H1 (cell line): Measurements from ENCODE around the gene VSIG2. TPM values are rescaled to one million over a fixed set of nuclear protein-coding genes. Genes with fewer than 3 reads are reported as not detected.

Source experiments
- CTCF ChIA-PET: fragments of 300-600 bp; sonication (Branson Sonifier 250); formaldehyde crosslinking; loops from one replicate; lab custom pipeline; 2021; ENCODE audit not compliant: partially characterized antibody; lab: Charles Lee
- POLR2A ChIA-PET: fragments of 300-600 bp; sonication (Branson Sonifier 250); formaldehyde crosslinking; loops from one replicate; lab custom pipeline; 2021; ENCODE audit warnings: inconsistent platforms; ENCODE audit not compliant: partially characterized antibody; lab: Charles Lee
- DNase-seq, 2 experiments: peaks; one replicate each; pipeline versions ENCODE4 v3.0.0 to v3.0.0-alpha.2; 2010 to 2022; ENCODE audit warnings: low spot score in 2 of 2, low read depth in 1 of 2, mixed read lengths in 1 of 2
- FAIRE-seq: peaks from 2 replicates; lab custom pipeline; 2011; peaks lifted over from hg19 to GRCh38; lab: Jason Lieb, UNC
- H2AFZ ChIP-seq: 2 replicates; pipeline ENCODE4 v1.8.1; 2012; ENCODE audit warnings: low read length, inconsistent platforms
- H2AK5ac ChIP-seq: 2 replicates; pipeline ENCODE4 v1.6.1; 2013; ENCODE audit warnings: low read depth, low read length
- H2BK120ac ChIP-seq: replicated peaks from 2 replicates; pipeline ENCODE3; 2013; ENCODE audit warnings: low read depth, low read length, inconsistent platforms
- H2BK12ac ChIP-seq: 2 replicates; pipeline ENCODE4 v1.6.1; 2013; ENCODE audit warnings: low read depth, low read length
- H2BK15ac ChIP-seq: 2 replicates; pipeline ENCODE4 v1.6.1; 2013; ENCODE audit warnings: low read length
- H2BK20ac ChIP-seq: 2 replicates; pipeline ENCODE4 v1.6.1; 2013; ENCODE audit warnings: low read length
- H2BK5ac ChIP-seq: 2 replicates; pipeline ENCODE4 v1.6.1; 2013; ENCODE audit warnings: low read depth, low read length
- H3K14ac ChIP-seq: 2 replicates; pipeline ENCODE4 v1.6.1; 2013; ENCODE audit warnings: inconsistent platforms; ENCODE audit not compliant: insufficient read length
- H3K18ac ChIP-seq: 2 replicates; pipeline ENCODE4 v1.6.1; 2013; ENCODE audit warnings: low read length; ENCODE audit errors: extremely low read depth
- H3K23ac ChIP-seq: 2 replicates; pipeline ENCODE4 v1.6.1; 2013; ENCODE audit warnings: inconsistent platforms; ENCODE audit not compliant: insufficient read length
- H3K23me2 ChIP-seq: 2 replicates; pipeline ENCODE4 v1.6.1; 2013; ENCODE audit warnings: low read depth, low read length
- H3K27ac ChIP-seq: 2 replicates; pipeline ENCODE4 v1.6.1; 2011; ENCODE audit warnings: low read depth, low read length, inconsistent platforms
- H3K27me3 ChIP-seq, 4 experiments: replicated peaks in 1 of 4; 1 replicate in 1 of 4; 2 replicates in 3 of 4; pipeline versions ENCODE4 v1.6.1 to v1.8.1; 2011 to 2013; ENCODE audit warnings: low read length in 3 of 4, mild to moderate bottlenecking in 3 of 4, inconsistent platforms in 2 of 4, mixed read lengths in 2 of 4, moderate library complexity in 1 of 4; ENCODE audit not compliant: control insufficient read depth in 3 of 4, insufficient read depth in 3 of 4; ENCODE audit errors: extremely low read depth in 1 of 4
- H3K36me3 ChIP-seq, 4 experiments: 2 replicates each; pipeline versions ENCODE4 v1.6.1 to v1.8.1; 2011 to 2013; ENCODE audit warnings: mild to moderate bottlenecking in 4 of 4, low read length in 3 of 4, moderate library complexity in 2 of 4, control low read depth in 1 of 4, inconsistent platforms in 1 of 4; ENCODE audit not compliant: insufficient read depth in 4 of 4, control insufficient read depth in 2 of 4
- H3K4ac ChIP-seq: replicated peaks from 2 replicates; pipeline ENCODE3; 2013; ENCODE audit warnings: low read length, low read depth, mixed read lengths, inconsistent platforms; ENCODE audit not compliant: insufficient read length
- H3K4me1 ChIP-seq, 4 experiments: replicated peaks in 1 of 4; 1 replicate in 1 of 4; 2 replicates in 3 of 4; pipeline versions ENCODE4 v1.6.1 to v1.8.1; 2011 to 2013; ENCODE audit warnings: low read length in 3 of 4, inconsistent platforms in 2 of 4, mixed read lengths in 1 of 4; ENCODE audit not compliant: insufficient read depth in 4 of 4, control insufficient read depth in 3 of 4
- H3K4me2 ChIP-seq, 2 experiments: 2 replicates each; pipeline versions ENCODE4 v1.6.1 to v1.8.1; 2011 to 2013; ENCODE audit warnings: low read depth in 2 of 2, low read length in 2 of 2, control low read depth in 1 of 2, inconsistent platforms in 1 of 2, mild to moderate bottlenecking in 1 of 2; ENCODE audit not compliant: insufficient read depth in 1 of 2
- H3K4me3 ChIP-seq, 4 experiments: fragments of 200-600, 300-600 bp in 1 of 4; sonication (generic), shearing (Covaris generic), sonication (Bioruptor Twin) in 1 of 4; 2 replicates each; pipeline versions ENCODE4 v1.5.1 to v1.8.1; 2011 to 2016; ENCODE audit warnings: low read length in 4 of 4, low read depth in 3 of 4, control low read depth in 2 of 4, inconsistent platforms in 2 of 4, mild to moderate bottlenecking in 2 of 4, mixed read lengths in 1 of 4, moderate library complexity in 1 of 4; ENCODE audit not compliant: insufficient read depth in 2 of 4; ENCODE audit errors: extremely low read depth in 1 of 4
- H3K56ac ChIP-seq: replicated peaks from 2 replicates; pipeline ENCODE3; 2013; ENCODE audit warnings: low read depth, mild to moderate bottlenecking, mixed read lengths, low read length, inconsistent platforms; ENCODE audit not compliant: insufficient read length
- H3K79me1 ChIP-seq: 2 replicates; pipeline ENCODE4 v1.6.1; 2013; ENCODE audit warnings: low read depth, low read length, control low read depth
- H3K79me2 ChIP-seq, 2 experiments: 2 replicates each; pipeline versions ENCODE4 v1.6.1 to v1.8.1; 2012 to 2013; ENCODE audit warnings: low read length in 2 of 2, mild to moderate bottlenecking in 2 of 2, inconsistent platforms in 1 of 2; ENCODE audit not compliant: insufficient read depth in 2 of 2, control insufficient read depth in 1 of 2
- H3K9ac ChIP-seq, 4 experiments: replicated peaks in 1 of 4; 1 replicate in 1 of 4; 2 replicates in 3 of 4; pipeline versions ENCODE4 v1.6.1 to v1.8.1; 2011 to 2013; ENCODE audit warnings: low read depth in 3 of 4, low read length in 3 of 4, control low read depth in 2 of 4, mild to moderate bottlenecking in 2 of 4, moderate library complexity in 2 of 4, inconsistent platforms in 1 of 4; ENCODE audit errors: extremely low read depth in 1 of 4
- H3K9me3 ChIP-seq, 2 experiments: 2 replicates each; pipeline versions ENCODE4 v1.6.1 to v1.8.1; 2012 to 2013; ENCODE audit warnings: mild to moderate bottlenecking in 2 of 2, moderate library complexity in 2 of 2, control low read depth in 1 of 2, inconsistent platforms in 1 of 2, low read depth in 1 of 2, low read length in 1 of 2, mixed read lengths in 1 of 2; ENCODE audit not compliant: insufficient read depth in 2 of 2
- H4K20me1 ChIP-seq, 2 experiments: replicated peaks in 1 of 2; 2 replicates each; pipeline versions ENCODE3 to v1.8.1; 2011 to 2013; ENCODE audit warnings: inconsistent platforms in 2 of 2, low read length in 2 of 2, mild to moderate bottlenecking in 1 of 2; ENCODE audit not compliant: insufficient read depth in 2 of 2, control insufficient read depth in 1 of 2
- H4K5ac ChIP-seq: 2 replicates; pipeline ENCODE4 v1.6.1; 2013; ENCODE audit warnings: low read length, low read depth, mixed read lengths, inconsistent platforms; ENCODE audit not compliant: insufficient read length
- H4K8ac ChIP-seq: 2 replicates; pipeline ENCODE4 v1.8.0; 2013; ENCODE audit warnings: mild to moderate bottlenecking, moderate library complexity, low read length, inconsistent platforms; ENCODE audit not compliant: insufficient read depth; ENCODE audit errors: extremely low read depth
- H4K91ac ChIP-seq: replicated peaks from 2 replicates; pipeline ENCODE3; 2013; ENCODE audit warnings: low read length, mixed read lengths, inconsistent platforms; ENCODE audit not compliant: insufficient read length
- ATF2 ChIP-seq: IDR thresholded peaks from 2 replicates; pipeline ENCODE4 v1.6.1; 2012; ENCODE audit warnings: low read length, inconsistent platforms
- BRCA1 ChIP-seq: IDR thresholded peaks from 2 replicates; pipeline ENCODE4 v1.6.1; 2012; ENCODE audit warnings: low read depth, low read length, improper control_type of control experiment
- EGR1 ChIP-seq: IDR thresholded peaks from 2 replicates; pipeline ENCODE4 v1.6.1; 2011; ENCODE audit warnings: low read depth, low read length, borderline replicate concordance
- HDAC6 ChIP-seq: IDR thresholded peaks from one replicate; pipeline ENCODE4 v1.7.1; 2012; ENCODE audit warnings: low read depth, mild to moderate bottlenecking, inconsistent platforms, low read length, moderate library complexity
- JUN ChIP-seq: IDR thresholded peaks from 2 replicates; pipeline ENCODE4 v1.6.1; 2011; ENCODE audit warnings: low read depth, mild to moderate bottlenecking, improper control_type of control experiment, low read length
- KDM4A ChIP-seq: IDR thresholded peaks from one replicate; pipeline ENCODE4 v1.7.1; 2012; ENCODE audit warnings: low read depth, mild to moderate bottlenecking, moderate library complexity, low read length, inconsistent platforms; ENCODE audit not compliant: severe bottlenecking
- SP2 ChIP-seq: IDR thresholded peaks from 2 replicates; pipeline ENCODE4 v1.6.1; 2012; ENCODE audit warnings: mild to moderate bottlenecking, low read length, inconsistent platforms
- SP4 ChIP-seq: IDR thresholded peaks from 2 replicates; pipeline ENCODE4 v1.6.1; 2012; ENCODE audit warnings: low read length, inconsistent platforms
- TEAD4 ChIP-seq: IDR thresholded peaks from 2 replicates; pipeline ENCODE4 v1.6.1; 2012; ENCODE audit warnings: low read depth, low read length, inconsistent platforms, mixed read lengths
- WGBS, 2 experiments: shearing (Covaris generic) in 1 of 2; methylation state at CpG; one replicate each; pipeline versions ENCODE4 v1.1.6 to v1.1.7; 2013 to 2015; ENCODE audit warnings: low lambda C conversion rate in 2 of 2, mixed read lengths in 2 of 2, inconsistent platforms in 1 of 2, low coverage in 1 of 2, missing lambda C conversion rate in 1 of 2; ENCODE audit not compliant: insufficient replicate concordance in 2 of 2, insufficient coverage in 1 of 2, insufficient read length in 1 of 2; ENCODE audit errors: extremely low coverage in 1 of 2, missing lambda C conversion rate in 1 of 2; 5-methylcytosine and 5-hydroxymethylcytosine counted together
- polyA plus RNA-seq, 7 experiments: library from polyadenylated mRNA; depleted of rRNA in 3 of 7; stranded (reverse) in 5 of 7; unstranded in 2 of 7; fragments of >200 nt in 5 of 7; fragments of 200-250 nt in 2 of 7; gene quantifications; 1 replicate in 5 of 7; 2 replicates in 1 of 7; 4 replicates in 1 of 7; pipeline versions ENCODE4 v1.2.1 to v1.2.3, GENCODE V29; 2011 to 2013; ENCODE audit warnings: missing spikeins in 2 of 7, mixed read lengths in 2 of 7
- total RNA-seq: library from RNA; stranded (reverse); fragmentation: NEBNext Ultra II Directional; extraction: Animal tissue kit (Norgen Biotek cat#: 25700); gene quantifications from 2 replicates; pipeline ENCODE4 v1.2.1, GENCODE V29; 2021
- TF ChIP-seq, protein P1 (sequence below), 3 experiments: IDR thresholded peaks; 1 replicate in 2 of 3; 2 replicates in 1 of 3; pipeline versions ENCODE4 v1.5.1 to v1.6.1; 2011; ENCODE audit warnings: low read length in 3 of 3, mild to moderate bottlenecking in 3 of 3, inconsistent platforms in 2 of 3, low read depth in 1 of 3, moderate library complexity in 1 of 3; ENCODE audit not compliant: insufficient read depth in 1 of 3; ENCODE audit errors: control extremely low read depth in 1 of 3

The VSIG2 gene
- total and polyA plus RNA-seq, 2 of the 8 experiments (the other 6 are each of a cell fraction or from before 2014, with no cell fraction given): 0.18 TPM; not detected in 1

- no peak overlapping the region for H3K56ac ChIP-seq
- H4K20me1 ChIP-seq: no peaks in the 10 kb centered on the region
- no peak overlapping the region for H3K14ac ChIP-seq
- peaks cover 0 to 5% (median 3%) of the 10 kb centered on the region in 4 experiments; a peak in 5 of 7 replicates for H3K4me1 ChIP-seq
- no peak overlapping the region for H2BK120ac ChIP-seq
- no peak overlapping the region for H2BK5ac ChIP-seq
- ChIA-PET CTCF (interaction anchor here (0.9 to 1.6 kb wide), 7 partner anchors 17 to 54 kb away, joined by 3 to 6 read pairs (median 4); partner anchors contain the start of gene ESAM), POLR2A (interaction anchor here (0.8 to 1.6 kb wide), 4 partner anchors 12 to 83 kb away, joined by 3 to 5 read pairs (median 3); partner anchors contain the start of gene MSANTD2)
- H3K4me2 ChIP-seq: peak overlapping the region; percentile 81 to 87
- no peaks in the 10 kb centered on the region for H3K79me2 ChIP-seq
- H2BK20ac ChIP-seq: no peak overlapping the region
- no peak overlapping the region for H3K27ac ChIP-seq
- WGBS, 2 experiments: 68% methylated on average over 7 of the region's 7 CpGs; no CpG with 5 or more reads in 1 of the 2 experiments
- peaks cover 47 to 74% (median 70%) of the 10 kb centered on the region in 4 experiments for H3K27me3 ChIP-seq
- H4K8ac ChIP-seq: no peak overlapping the region
- H2AK5ac ChIP-seq: no peak overlapping the region
- DNase-seq (no peak), FAIRE-seq (no peak)
- no peak overlapping the region for H2AFZ ChIP-seq
- peak overlapping the region in 3 of 4 experiments; percentile 32 to 59 (median 49); a peak in 3 of 8 replicates for H3K4me3 ChIP-seq
- H4K91ac ChIP-seq: no peak overlapping the region
- H3K9ac ChIP-seq: no peak overlapping the region
- no peaks in the 10 kb centered on the region for H3K36me3 ChIP-seq
- H2BK12ac ChIP-seq: no peak overlapping the region
- H3K79me1 ChIP-seq: no peaks in the 10 kb centered on the region
- H4K5ac ChIP-seq: no peak overlapping the region
- H3K9me3 ChIP-seq: no peaks in the 10 kb centered on the region
- no peak overlapping the region for H3K4ac ChIP-seq
- peaks cover 8% of the 10 kb centered on the region for H3K23me2 ChIP-seq
- H3K18ac ChIP-seq: no peak overlapping the region
- H3K23ac ChIP-seq: no peak overlapping the region
- no peak overlapping the region for H2BK15ac ChIP-seq
- TF ChIP-seq BRCA1: no peak
- no peak for TF ChIP-seq HDAC6
- TF ChIP-seq ATF2: no peak
- TF ChIP-seq TEAD4: no peak
- no peak for TF ChIP-seq SP2
- TF ChIP-seq, protein P1, sequence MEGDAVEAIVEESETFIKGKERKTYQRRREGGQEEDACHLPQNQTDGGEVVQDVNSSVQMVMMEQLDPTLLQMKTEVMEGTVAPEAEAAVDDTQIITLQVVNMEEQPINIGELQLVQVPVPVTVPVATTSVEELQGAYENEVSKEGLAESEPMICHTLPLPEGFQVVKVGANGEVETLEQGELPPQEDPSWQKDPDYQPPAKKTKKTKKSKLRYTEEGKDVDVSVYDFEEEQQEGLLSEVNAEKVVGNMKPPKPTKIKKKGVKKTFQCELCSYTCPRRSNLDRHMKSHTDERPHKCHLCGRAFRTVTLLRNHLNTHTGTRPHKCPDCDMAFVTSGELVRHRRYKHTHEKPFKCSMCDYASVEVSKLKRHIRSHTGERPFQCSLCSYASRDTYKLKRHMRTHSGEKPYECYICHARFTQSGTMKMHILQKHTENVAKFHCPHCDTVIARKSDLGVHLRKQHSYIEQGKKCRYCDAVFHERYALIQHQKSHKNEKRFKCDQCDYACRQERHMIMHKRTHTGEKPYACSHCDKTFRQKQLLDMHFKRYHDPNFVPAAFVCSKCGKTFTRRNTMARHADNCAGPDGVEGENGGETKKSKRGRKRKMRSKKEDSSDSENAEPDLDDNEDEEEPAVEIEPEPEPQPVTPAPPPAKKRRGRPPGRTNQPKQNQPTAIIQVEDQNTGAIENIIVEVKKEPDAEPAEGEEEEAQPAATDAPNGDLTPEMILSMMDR (IDR thresholded peaks at IDR 0.05; ENCODE audit: control extremely low read depth in 1 of 3, insufficient read depth in 1 of 3, low read depth in 1 of 3, low read length in 3 of 3): no peak
- TF ChIP-seq SP4: no peak
- TF ChIP-seq KDM4A: no peak
- TF ChIP-seq JUN: no peak
- no peak for TF ChIP-seq EGR1
Measured at GRCh38 chr11:124717421-124717785, 34.7 kb downstream of the VSIG2 start.
